Panc1 (cell line): ENCODE results near the gene CENPP. TPM values are rescaled to one million over a fixed set of nuclear protein-coding genes. Genes with fewer than 3 reads are reported as not detected.

ENCODE experiments used
- ATAC-seq: fragments of 200-7000 bp; cut with Tn5 transposase; 2 replicates; pipeline ENCODE4 v1.9.1; 2020; ENCODE audit warnings: mild to moderate bottlenecking, moderate library complexity
- BruUV-seq: library from RNA; stranded (reverse); fragments of 400-500 nt; replicated peaks from 2 replicates; lab custom pipeline; 2021; lab: Mats Ljungman, UMichigan
- CTCF ChIA-PET: fragments of 300-600 bp; sonication (Branson Sonifier 250); formaldehyde crosslinking; loops from one replicate; lab custom pipeline; 2022; ENCODE audit warnings: antibody characterized with exemption; lab: Charles Lee
- POLR2A ChIA-PET: fragments of 300-600 bp; sonication (Branson Sonifier 250); formaldehyde crosslinking; loops from one replicate; lab custom pipeline; 2022; ENCODE audit warnings: antibody characterized with exemption; lab: Charles Lee
- DNase-seq: peaks from one replicate; pipeline ENCODE4 v3.0.0-alpha.2; 2010; ENCODE audit warnings: low read depth, low spot score
- H3K27ac ChIP-seq: 2 replicates; pipeline ENCODE4 v1.5.1; 2011; ENCODE audit warnings: mild to moderate bottlenecking, low read length, inconsistent platforms
- H3K27me3 ChIP-seq: fragments of 200-500 bp; sonication (Bioruptor generic); 2 replicates; pipeline ENCODE4 v1.6.0; 2014; ENCODE audit warnings: low read length, inconsistent platforms; ENCODE audit not compliant: control insufficient read depth, insufficient read depth
- H3K36me3 ChIP-seq: fragments of 200-500 bp; sonication (Bioruptor generic); 2 replicates; pipeline ENCODE4 v1.5.1; 2014; ENCODE audit warnings: inconsistent platforms, mild to moderate bottlenecking, low read length, moderate library complexity; ENCODE audit not compliant: control insufficient read depth, insufficient read depth
- H3K4me1 ChIP-seq: 2 replicates; pipeline ENCODE4 v1.5.1; 2011; ENCODE audit warnings: inconsistent platforms, mild to moderate bottlenecking, low read length, moderate library complexity; ENCODE audit not compliant: control insufficient read depth, insufficient read depth
- H3K4me3 ChIP-seq, 2 experiments: 2 replicates each; pipeline ENCODE4 v1.5.1; 2011 to 2012; ENCODE audit warnings: low read depth in 2 of 2, low read length in 2 of 2, mild to moderate bottlenecking in 2 of 2, inconsistent platforms in 1 of 2, moderate library complexity in 1 of 2
- H3K9me3 ChIP-seq: fragments of 200-500 bp; sonication (Bioruptor generic); 2 replicates; pipeline ENCODE4 v1.5.1; 2014; ENCODE audit warnings: low read depth, mild to moderate bottlenecking, inconsistent platforms, low read length, moderate library complexity; ENCODE audit not compliant: control insufficient read depth, insufficient read depth
- POLR2AphosphoS5 ChIP-seq: IDR thresholded peaks from 2 replicates; pipeline ENCODE4 v1.6.1; 2012; ENCODE audit warnings: mild to moderate bottlenecking, low read depth, low read length, moderate library complexity
- SIN3A ChIP-seq: IDR thresholded peaks from 2 replicates; pipeline ENCODE4 v1.6.1; 2012; ENCODE audit warnings: low read depth, mild to moderate bottlenecking, low read length, moderate library complexity, borderline replicate concordance; ENCODE audit not compliant: insufficient read depth
- TCF7L2 ChIP-seq: IDR thresholded peaks from 2 replicates; pipeline ENCODE4 v1.6.1; 2011; ENCODE audit warnings: mild to moderate bottlenecking, low read depth, low read length, inconsistent platforms
- in situ Hi-C: cut with HindIII; loops from 2 replicates; pipeline ENCODE4 v1.10.0; 2016; ENCODE audit warnings: low sequenced_read_pairs, low pct_unique_long_range_greater_than_20kb
- intact Hi-C: fragments of 100-400 bp; cut with micrococcal nuclease; formaldehyde crosslinking; loops from one replicate; pipeline ENCODE4 v1.10.0; 2022; ENCODE audit not compliant: unreplicated experiment
- total RNA-seq: library from RNA; stranded (reverse); gene quantifications from one replicate; pipeline ENCODE4 v1.2.1, GENCODE V29; 2021; ENCODE audit not compliant: unreplicated experiment
- TF ChIP-seq, protein P1 (sequence below), 2 experiments: IDR thresholded peaks; 2 replicates each; pipeline ENCODE4 v1.6.1; 2011 to 2012; ENCODE audit warnings: low read depth in 2 of 2, control low read depth in 1 of 2, low read length in 1 of 2, mild to moderate bottlenecking in 1 of 2, moderate library complexity in 1 of 2; ENCODE audit not compliant: insufficient read depth in 1 of 2
- TF ChIP-seq, protein P2 (sequence below): fragments of 450-650 bp; IDR thresholded peaks from 2 replicates; pipeline ENCODE4 v1.5.1; 2017; ENCODE audit warnings: mild to moderate bottlenecking

The CENPP gene
- total RNA-seq, 1 experiment from 2014 or later: 6.7 TPM

GRCh38 chr9:92440751-92441046, 114.9 kb downstream of the CENPP start:
- Histone ChIP-seq H3K4me3 (no peak overlapping the region), H3K4me1 (no peaks in the 10 kb centered on the region), H3K27me3 (no peaks in the 10 kb centered on the region), H3K27ac (no peak overlapping the region), H3K9me3 (no peaks in the 10 kb centered on the region), H3K36me3 (no peaks in the 10 kb centered on the region)
- ChIA-PET CTCF (no interaction called here), POLR2A (no interaction called here)
- BruUV-seq: no TSS peak
- in situ Hi-C loops: no loop called here
- ATAC-seq: no peak
- intact Hi-C loops: loop anchor here (10.0 kb wide), 1 partner anchor 116 kb away; the partner anchor contains the start of genes CENPP and NOL8
- no peak for DNase-seq
- no peak for TF ChIP-seq SIN3A

GRCh38 chr9:92444841-92445240, 119.1 kb downstream of the CENPP start:
- Histone ChIP-seq H3K9me3 (no peaks in the 10 kb centered on the region), H3K36me3 (no peaks in the 10 kb centered on the region), H3K27me3 (no peaks in the 10 kb centered on the region), H3K27ac (no peak overlapping the region), H3K4me1 (no peaks in the 10 kb centered on the region), H3K4me3 (no peak overlapping the region)
- in situ Hi-C loops: no loop called here
- ATAC-seq: no peak
- intact Hi-C loops: loop anchor here (10.0 kb wide), 1 partner anchor 120 kb away; the partner anchor contains the start of genes CENPP and NOL8
- CTCF ChIA-PET: no interaction called here
- no TSS peak for BruUV-seq
- no peak for DNase-seq
- TF ChIP-seq TCF7L2: no peak
- TF ChIP-seq SIN3A: no peak
- TF ChIP-seq, protein P1, sequence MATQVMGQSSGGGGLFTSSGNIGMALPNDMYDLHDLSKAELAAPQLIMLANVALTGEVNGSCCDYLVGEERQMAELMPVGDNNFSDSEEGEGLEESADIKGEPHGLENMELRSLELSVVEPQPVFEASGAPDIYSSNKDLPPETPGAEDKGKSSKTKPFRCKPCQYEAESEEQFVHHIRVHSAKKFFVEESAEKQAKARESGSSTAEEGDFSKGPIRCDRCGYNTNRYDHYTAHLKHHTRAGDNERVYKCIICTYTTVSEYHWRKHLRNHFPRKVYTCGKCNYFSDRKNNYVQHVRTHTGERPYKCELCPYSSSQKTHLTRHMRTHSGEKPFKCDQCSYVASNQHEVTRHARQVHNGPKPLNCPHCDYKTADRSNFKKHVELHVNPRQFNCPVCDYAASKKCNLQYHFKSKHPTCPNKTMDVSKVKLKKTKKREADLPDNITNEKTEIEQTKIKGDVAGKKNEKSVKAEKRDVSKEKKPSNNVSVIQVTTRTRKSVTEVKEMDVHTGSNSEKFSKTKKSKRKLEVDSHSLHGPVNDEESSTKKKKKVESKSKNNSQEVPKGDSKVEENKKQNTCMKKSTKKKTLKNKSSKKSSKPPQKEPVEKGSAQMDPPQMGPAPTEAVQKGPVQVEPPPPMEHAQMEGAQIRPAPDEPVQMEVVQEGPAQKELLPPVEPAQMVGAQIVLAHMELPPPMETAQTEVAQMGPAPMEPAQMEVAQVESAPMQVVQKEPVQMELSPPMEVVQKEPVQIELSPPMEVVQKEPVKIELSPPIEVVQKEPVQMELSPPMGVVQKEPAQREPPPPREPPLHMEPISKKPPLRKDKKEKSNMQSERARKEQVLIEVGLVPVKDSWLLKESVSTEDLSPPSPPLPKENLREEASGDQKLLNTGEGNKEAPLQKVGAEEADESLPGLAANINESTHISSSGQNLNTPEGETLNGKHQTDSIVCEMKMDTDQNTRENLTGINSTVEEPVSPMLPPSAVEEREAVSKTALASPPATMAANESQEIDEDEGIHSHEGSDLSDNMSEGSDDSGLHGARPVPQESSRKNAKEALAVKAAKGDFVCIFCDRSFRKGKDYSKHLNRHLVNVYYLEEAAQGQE (IDR thresholded peaks at IDR 0.05; ENCODE audit: insufficient read depth in 1 of 2, low read depth in 2 of 2, low read length in 1 of 2): no peak
- TF ChIP-seq, protein P2, sequence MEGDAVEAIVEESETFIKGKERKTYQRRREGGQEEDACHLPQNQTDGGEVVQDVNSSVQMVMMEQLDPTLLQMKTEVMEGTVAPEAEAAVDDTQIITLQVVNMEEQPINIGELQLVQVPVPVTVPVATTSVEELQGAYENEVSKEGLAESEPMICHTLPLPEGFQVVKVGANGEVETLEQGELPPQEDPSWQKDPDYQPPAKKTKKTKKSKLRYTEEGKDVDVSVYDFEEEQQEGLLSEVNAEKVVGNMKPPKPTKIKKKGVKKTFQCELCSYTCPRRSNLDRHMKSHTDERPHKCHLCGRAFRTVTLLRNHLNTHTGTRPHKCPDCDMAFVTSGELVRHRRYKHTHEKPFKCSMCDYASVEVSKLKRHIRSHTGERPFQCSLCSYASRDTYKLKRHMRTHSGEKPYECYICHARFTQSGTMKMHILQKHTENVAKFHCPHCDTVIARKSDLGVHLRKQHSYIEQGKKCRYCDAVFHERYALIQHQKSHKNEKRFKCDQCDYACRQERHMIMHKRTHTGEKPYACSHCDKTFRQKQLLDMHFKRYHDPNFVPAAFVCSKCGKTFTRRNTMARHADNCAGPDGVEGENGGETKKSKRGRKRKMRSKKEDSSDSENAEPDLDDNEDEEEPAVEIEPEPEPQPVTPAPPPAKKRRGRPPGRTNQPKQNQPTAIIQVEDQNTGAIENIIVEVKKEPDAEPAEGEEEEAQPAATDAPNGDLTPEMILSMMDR: no peak
- no peak for TF ChIP-seq POLR2AphosphoS5
- POLR2A ChIA-PET: no interaction called here

GRCh38 chr9:92446536-92446935, 120.8 kb downstream of the CENPP start:
- Histone ChIP-seq H3K36me3 (no peaks in the 10 kb centered on the region), H3K27me3 (no peaks in the 10 kb centered on the region), H3K27ac (no peak overlapping the region), H3K9me3 (no peaks in the 10 kb centered on the region), H3K4me3 (no peak overlapping the region), H3K4me1 (no peaks in the 10 kb centered on the region)
- ATAC-seq (no peak), DNase-seq (no peak)
- in situ Hi-C loops: no loop called here
- POLR2A ChIA-PET: no interaction called here
- CTCF ChIA-PET: no interaction called here
- no TSS peak for BruUV-seq
- intact Hi-C loops: loop anchor here (10.0 kb wide), 1 partner anchor 122 kb away; the partner anchor contains the start of genes CENPP and NOL8
- TF ChIP-seq, protein P2: no peak
- no peak for TF ChIP-seq POLR2AphosphoS5
- TF ChIP-seq SIN3A: no peak
- TF ChIP-seq TCF7L2: no peak
- TF ChIP-seq, protein P1 (IDR thresholded peaks at IDR 0.05; ENCODE audit: insufficient read depth in 1 of 2, low read depth in 2 of 2, low read length in 1 of 2): no peak
